DMS 273 (cell line): Measurements from ENCODE around the gene PRAMEF14.
"Not testable (repeated sequence)": the region's sequence is repeated elsewhere in the genome, so short reads cannot be mapped to it uniquely, and the experiment has no call there.

Experiments used
- DNase-seq: peaks from one replicate; lab custom pipeline; 2025; ENCODE audit not compliant: unreplicated experiment; lab: John Stamatoyannopoulos, UW

The PRAMEF14 gene

GRCh38 chr1:13347034-13347433 lies at the start of gene PRAMEF14:
Gene PRAMEF14 (minus strand): TSS chr1:13347134. CDS start chr1:13345314, 1,820 bp downstream.
- DNase-seq, result not testable (repeated sequence)

DNA sequence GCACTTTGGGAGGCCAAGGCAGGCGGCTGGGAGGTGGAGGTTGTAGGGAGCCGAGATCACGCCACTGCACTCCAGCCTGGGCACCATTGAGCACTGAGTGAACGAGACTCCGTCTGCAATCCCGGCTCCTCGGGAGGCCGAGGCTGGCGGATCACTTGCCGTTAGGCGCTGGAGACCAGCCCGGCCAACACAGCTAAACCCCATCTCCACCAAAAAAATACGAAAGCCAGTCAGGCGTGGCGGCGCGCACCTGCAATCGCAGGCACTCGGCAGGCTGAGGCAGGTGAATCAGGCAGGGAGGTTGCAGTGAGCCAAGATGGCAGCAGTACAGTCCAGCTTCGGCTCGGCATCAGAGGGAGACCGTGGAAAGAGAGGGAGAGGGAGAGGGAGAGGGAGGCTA lies 48.4 kb upstream of the PRAMEF14 start:
- DNase-seq, result not testable (repeated sequence)

GRCh38 chr1:13394761-13395160 lies 47.8 kb upstream of the PRAMEF14 start:
- DNase-seq, result not testable (repeated sequence)

DNA sequence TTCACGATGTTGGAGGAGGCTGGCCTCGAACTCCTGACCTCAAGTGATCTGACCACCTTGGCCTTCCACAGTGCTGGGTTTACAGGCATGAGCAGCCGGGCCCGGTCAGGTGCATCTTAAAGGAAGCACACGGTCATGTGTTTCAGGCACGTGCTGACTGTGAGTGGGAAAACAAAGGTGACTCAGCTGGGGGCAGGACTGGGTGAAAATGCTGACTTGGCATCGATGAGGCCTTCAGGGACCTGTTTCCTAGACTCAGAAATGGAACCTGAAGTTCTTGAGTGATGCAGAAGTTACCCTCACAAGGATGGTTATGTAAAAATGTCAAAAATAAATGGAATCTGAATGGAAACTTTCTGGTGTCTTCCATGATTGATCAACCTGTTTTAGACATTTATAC lies 46.1 kb upstream of the PRAMEF14 start:
- DNase-seq, result not testable (repeated sequence)

DNA sequence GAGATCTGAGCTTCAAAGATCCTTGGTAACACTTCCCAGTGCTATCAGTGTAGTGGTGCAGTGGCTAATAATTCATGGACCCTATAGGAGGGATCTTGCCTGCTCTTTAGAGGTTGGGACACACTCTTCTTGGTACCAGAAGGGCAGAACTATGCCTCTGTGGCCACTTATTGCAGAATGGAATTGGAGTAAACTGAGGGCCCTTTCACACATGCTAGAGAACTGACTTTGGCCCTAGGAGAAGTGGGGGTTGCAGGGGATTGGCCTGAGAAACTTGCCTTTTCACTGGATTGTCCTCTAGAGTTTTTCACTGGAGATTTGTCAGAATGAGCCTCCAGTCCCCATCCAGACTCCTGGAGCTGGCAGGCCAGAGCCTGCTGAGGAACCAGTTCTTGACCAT lies 42.4 kb upstream of the PRAMEF14 start, which contains the start of gene PRAMEF17:
PRAMEF17 (plus strand) TSS at position 301 of the 400 bp plus-strand sequence; CDS start at position 327, 26 bp downstream.
- not testable (repeated sequence) for DNase-seq

DNA sequence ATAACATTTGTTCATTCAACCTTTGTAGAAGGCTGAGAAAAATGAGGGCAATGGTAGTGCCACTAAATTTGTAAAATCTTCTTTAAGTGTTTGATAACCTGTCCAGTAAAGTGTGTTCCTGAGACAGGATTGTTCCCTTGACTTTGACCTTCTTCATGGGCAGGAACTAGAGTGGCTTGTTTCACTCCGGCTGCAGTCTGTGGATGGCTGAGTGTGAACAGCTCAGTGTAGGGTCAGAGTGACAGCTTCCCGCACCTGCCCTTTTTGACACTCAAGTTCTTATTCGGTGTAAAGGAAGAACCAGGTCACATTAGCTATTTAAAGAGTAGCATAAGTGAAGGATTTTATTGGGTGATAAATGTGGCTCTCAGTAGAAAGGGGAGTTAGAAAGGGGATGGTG lies 33.4 kb upstream of the PRAMEF14 start:
- not testable (repeated sequence) for DNase-seq

DNA sequence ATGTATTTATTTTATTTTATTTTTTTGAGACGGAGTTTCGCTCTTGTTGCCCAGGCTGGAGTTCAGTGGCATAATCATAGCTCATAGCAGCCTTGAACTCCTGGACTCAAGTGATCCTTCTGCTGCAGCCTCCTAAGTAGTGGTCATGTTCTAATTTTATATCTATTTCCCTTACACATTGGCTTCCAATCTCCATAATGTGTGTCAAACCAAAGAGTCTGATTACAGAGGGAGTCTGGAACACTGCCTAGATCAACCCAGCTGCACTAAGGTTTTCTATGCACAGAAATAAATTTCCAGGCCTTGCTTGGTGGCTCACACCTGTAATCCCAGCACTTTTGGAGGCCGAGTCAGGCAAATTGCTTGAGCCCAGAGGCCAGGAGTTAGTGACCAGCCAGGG lies 32.0 kb upstream of the PRAMEF14 start:
- not testable (repeated sequence) for DNase-seq

GRCh38 chr1:13368544-13368943 lies 21.6 kb upstream of the PRAMEF14 start:
- peak; percentile 50 for DNase-seq

GRCh38 chr1:13366536-13366935 lies 19.6 kb upstream of the PRAMEF14 start:
- DNase-seq, result not testable (repeated sequence)

DNA sequence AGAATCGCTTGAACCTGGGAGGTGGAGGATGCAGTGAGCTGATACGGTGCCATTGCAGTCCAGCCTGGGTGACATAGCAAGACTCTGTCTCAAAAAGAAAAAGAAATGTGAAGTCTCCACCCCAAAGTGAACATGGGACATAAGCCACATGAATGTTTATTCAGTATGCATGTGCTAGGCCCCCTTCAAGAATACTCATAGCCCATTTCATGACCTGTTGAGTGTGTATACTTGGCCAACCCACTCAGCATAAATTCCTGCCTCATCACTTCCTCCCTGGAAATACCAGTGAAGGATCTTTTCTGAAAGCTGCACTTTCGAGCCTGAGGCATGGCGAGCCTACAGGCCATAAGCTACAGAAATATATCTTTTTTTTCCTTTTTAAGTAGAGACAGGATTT lies 18.0 kb upstream of the PRAMEF14 start:
- not testable (repeated sequence) for DNase-seq

- not testable (repeated sequence) for DNase-seq
Measured at GRCh38 chr1:13362364-13362763, 15.4 kb upstream of the PRAMEF14 start.

DNA sequence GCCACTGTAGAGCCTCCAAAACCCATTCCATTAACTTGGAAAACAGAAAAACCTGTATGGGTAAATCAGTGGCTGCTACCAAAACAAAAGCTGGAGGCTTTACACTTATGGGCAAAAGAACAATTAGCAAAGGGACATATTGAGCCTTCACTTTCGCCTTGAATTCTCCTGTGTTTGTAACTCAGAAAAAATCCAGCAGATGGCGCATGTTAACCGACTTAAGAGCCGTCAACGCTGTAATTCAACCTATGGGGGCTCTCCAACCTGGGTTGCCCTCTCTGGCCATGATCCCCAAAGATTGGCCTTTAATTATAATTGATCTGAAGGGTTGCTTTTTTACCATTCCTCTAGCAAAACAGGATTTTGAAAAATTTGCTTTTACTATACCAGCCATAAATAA lies 9.8 kb upstream of the PRAMEF14 start:
- peak; percentile 86 for DNase-seq

DNA sequence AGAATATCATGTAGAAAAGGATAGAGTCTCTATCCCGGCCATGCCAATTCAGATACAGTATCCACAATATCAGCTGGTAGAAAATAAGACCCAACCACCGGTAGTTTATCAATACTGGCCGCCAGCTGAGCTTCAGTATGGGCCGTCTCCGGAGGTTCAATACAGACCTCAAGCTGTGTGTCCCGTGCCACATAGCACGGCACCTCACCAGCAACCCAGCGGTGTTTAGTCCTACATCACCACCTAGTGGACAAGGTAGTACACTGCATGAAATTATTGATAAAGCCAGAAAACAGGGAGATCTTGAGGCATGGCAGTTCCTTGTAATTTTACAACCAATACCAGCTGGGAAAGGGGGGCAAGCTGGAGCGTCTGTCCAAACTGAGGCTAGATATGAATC lies 7.5 kb upstream of the PRAMEF14 start:
- not testable (repeated sequence) for DNase-seq

- not testable (repeated sequence) for DNase-seq
Measured at GRCh38 chr1:13353476-13353875, 6.5 kb upstream of the PRAMEF14 start.

GRCh38 chr1:13342496-13342895 lies 4.4 kb downstream of the PRAMEF14 start:
- DNase-seq, result not testable (repeated sequence)

- not testable (repeated sequence) for DNase-seq
Measured at GRCh38 chr1:13315281-13315680, 31.7 kb downstream of the PRAMEF14 start, which contains the start of gene PRAMEF15. Gene PRAMEF15 (plus strand): TSS chr1:13315581. CDS start chr1:13318408, 2,827 bp downstream.

DNA sequence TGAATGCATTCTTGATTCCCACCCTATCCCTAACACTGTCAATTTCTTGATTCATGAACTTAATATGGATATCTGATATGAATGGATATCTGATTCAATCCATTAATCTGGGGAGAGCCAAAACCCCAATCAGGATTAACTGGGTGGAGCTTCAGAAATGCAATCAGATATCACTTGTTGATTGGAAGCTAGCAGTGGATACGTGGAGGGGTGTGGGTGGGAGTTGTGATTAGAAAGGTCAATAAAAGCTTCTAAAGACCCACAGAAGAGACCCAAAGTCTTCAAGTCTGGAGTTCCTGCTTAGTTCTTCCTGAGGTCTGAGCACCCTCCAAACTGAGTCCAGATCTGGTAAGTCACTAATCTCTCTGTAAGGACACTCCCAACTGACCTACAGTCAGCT lies 43.7 kb downstream of the PRAMEF14 start, which contains the start of gene PRAMEF33:
PRAMEF33 (plus strand) TSS at position 301 of the 400 bp plus-strand sequence. CDS start 2,416 bp downstream, outside the sequence.
- DNase-seq, result not testable (repeated sequence)

DNA sequence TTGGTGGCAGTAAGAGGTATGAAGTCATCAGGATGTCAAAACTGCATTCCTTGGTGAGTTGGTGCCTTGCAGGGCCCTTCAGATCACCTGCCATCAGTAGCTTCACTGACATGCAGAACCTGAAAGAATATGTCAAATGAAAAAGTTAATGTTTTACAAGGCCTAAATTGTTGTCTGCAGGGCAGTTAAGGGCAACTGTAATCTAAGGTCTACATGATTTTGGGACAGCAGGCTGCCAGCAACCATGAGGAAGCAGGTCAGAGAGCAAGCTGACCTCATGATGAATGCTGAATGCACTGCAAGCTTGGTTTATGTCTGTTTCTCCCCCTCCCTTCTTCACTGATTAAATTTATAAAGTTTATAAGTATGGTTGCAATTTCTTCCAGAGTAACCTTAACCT lies 44.7 kb downstream of the PRAMEF14 start:
- not testable (repeated sequence) for DNase-seq

GRCh38 chr1:13298699-13299098 lies 48.2 kb downstream of the PRAMEF14 start:
- not testable (repeated sequence) for DNase-seq

GRCh38 chr1:13297216-13297931 lies 49.6 kb downstream of the PRAMEF14 start:
- not testable (repeated sequence) for DNase-seq
